GM19035 (cell line): Measurements from ENCODE around the gene SMCO2.

ENCODE experiments used
- ATAC-seq: cut with Tn5 transposase; IDR thresholded peaks from one replicate; pipeline ENCODE4 v1.9.1; 2021; ENCODE audit not compliant: unreplicated experiment

Gene SMCO2

DNA sequence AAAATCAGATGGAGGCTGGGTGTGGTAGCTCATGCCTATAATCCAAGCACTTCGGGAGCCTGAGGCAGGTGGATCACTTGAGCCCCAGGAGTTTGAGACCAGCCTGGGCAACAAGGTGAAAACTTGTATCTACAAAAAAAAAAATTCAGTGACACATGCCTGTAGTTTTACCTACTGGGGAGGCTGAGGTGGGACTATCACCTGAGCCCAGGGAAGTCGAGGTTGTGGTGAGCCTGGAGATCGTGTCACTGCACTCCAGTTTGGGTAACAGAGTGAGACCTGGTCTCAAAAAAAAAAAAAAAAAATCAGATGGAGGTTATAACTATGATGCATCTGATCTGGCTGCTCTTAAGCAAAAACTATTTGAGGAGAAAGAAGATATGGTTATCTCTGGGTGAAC, 50.9 kb downstream of the SMCO2 start:
- ATAC-seq: no peak

DNA sequence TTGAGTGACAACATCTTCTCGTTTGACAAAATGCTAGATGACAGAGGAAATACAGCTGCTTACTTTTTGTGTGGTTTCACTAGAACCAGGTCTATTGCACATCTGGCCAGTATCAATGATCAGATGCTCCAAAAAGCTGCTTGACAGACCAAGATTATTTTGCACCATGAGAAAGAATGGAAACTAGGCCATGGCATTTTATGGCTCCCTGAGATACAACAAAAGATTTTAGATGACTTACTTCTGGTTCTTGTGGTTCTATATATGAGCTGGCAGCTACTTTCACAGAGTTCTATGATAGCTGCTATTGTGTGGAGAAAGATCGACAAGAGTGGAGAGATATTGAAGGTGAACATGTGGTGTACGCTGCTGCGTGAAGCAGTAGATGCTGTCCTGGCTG, 51.6 kb downstream of the SMCO2 start:
- no peak for ATAC-seq

DNA sequence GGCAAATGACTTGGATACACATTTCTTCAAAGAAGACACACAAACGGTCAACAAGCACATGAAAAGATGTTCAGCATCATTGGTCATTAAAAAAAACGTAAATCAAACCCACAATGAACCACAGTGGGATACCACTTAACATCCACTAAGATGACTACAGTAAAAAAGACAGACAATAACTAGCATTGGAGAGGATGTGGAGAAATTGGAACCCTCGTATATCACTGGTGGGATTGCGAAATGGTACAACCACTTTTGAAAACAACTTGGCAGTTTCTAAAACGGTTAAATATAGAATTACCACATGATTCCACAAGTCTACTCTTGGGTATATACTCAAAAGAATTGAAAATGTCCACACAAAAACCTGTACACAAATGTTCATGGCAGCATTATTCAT, 52.2 kb downstream of the SMCO2 start:
- no peak for ATAC-seq

DNA sequence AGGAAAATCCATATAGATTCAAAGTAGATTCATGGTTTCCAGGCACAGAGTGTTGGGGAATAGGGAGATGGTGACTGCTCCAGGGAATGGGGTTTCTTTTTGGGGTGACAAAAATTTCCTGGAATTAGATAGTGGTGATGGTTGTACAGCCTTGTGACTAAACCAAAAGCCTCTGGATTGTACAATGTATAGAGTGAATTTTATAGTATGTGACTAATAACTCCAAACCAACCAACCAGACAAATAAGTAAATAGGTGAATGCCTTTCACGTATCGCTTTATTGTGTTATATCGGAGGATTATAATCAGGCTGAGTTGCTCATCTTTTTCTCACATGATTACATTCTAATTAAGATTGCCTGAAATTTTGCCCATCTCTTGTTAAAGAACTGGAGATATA, 52.8 kb downstream of the SMCO2 start:
- ATAC-seq: no peak

DNA sequence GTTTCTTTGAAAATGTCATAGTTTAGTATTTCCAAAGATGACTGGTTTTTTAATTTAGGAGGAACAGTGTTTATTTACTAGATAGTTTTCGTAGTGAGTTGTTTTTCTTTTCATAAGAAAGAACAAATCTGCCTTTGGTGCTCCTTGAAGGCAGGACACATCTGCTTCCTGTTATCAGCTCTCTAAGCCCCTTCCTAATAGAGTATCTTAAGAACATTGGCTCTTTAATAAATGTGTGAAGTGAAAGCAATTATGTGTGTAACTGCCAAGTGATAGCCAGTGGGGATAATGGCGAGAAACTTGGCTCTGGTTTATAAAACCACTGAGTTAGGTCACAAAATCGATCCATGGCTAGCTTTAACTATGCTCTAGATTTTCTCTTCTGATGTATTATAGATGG, 54.0 kb downstream of the SMCO2 start:
- no peak for ATAC-seq

GRCh38 chr12:27502021-27502435, 55.5 kb downstream of the SMCO2 start:
- ATAC-seq: no peak

DNA sequence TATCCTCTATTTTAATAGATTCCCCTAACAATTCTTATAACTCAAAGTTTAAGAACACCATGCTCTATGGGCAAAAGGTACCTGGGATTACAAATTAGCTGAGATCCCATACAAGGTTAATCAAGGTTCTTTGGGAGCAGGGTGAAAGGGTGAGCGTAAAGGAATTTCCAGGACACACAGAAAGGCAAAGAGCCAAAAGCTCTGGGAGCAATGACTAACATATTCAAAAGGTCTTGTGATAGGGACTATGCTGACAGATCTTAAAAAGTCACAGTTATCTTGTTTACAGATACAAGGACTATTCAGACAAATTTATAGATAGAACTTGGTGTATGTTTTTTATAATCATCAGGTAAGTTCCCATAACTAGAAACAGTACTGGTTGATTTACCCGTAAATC, 58.0 kb downstream of the SMCO2 start:
- ATAC-seq: no peak

DNA sequence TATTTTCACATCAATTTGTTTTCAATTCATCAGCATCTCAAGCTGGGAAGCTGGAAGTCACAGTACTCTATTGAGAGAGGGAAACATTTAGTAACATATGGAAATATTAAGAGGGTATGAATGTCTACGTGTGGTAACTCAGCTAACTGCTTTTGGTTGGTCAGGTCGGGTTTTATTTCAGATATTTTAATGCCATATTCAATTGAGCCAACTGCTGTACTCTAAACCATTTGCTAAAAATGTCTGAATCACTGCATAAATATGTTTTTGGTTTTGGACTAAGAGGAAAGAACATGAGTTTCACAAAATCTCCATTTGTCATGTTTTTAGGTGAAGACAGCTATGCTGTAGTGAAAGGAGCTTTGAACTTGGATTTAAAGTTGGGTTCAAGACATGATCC, 58.6 kb downstream of the SMCO2 start:
- no peak for ATAC-seq

DNA sequence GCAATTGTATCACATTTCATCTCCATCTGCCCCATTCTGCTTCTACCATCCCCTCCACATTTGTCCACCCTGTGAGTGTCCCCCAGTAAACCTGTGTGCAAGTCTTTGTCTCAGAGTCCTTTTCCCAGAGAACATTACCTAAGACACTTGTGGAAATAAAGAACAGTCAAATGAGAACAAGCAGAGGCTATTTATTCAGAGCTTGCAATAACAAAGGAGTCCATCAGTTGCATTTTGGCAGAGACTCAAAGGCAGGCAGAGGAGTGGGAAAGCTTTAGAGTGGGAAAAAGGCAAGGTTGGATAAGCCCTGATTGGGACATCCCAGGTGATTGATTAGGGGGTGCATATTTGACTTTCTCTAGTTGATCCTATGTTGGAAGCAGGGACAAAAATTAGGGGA, 59.2 kb downstream of the SMCO2 start:
- no peak for ATAC-seq

DNA sequence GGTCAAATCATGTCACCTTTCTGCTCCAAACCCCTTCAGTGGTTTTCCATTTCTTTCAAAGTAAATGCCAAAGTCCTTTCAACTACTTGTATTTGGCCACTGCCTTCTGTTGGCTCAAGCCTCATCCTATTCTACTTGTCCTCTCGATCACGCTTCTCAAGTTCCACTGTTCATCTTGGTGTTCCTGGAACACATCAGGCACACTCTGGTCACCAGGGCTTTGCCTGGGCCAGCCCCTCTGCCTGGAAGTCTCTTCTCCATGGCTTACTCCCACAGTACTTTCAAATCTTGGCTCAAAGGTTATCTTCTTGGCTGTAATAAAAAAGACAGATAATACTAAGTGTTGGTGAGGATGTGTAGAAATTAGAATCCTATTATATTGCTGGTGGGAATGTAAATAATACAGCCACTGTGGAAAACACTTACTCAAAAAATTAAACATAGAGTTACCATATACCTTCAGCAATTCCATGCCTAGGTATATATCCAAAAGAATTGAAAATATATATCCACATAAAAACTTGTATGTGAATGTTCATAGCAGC, 60.2 kb downstream of the SMCO2 start:
- ATAC-seq: no peak

DNA sequence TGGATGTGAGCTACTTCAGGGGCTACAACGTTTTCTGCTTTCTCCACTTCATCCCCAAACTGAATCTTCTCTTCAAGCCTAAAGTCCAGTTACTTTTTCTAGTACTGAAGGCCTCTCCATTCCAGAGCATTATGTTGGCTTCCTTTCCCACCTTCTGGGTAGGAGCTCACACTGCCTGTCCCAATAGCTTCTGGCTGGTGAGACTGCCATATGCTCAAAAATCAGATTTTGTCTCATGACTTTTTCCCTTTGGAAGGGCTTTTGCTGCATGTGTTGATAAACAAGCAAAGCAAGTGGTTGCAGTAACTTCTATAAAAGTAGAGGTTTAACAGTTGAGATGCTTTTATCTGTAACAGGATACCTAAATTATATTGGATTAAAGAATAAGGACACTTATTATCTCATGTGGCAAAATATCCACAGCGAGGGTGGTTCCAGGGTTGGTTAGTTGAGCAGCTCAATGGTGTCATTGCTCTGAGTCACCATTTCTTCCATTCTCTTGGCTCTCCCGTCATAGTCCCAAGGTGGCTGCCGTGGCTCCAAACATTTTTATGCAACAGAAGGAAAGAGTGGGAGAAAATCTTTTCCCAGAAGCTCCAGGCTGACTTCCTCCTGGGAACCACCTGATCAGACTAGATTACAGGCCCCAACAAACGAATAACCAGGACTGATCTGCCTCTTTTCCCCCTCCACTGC, 62.3 kb downstream of the SMCO2 start:
- ATAC-seq: no peak

DNA sequence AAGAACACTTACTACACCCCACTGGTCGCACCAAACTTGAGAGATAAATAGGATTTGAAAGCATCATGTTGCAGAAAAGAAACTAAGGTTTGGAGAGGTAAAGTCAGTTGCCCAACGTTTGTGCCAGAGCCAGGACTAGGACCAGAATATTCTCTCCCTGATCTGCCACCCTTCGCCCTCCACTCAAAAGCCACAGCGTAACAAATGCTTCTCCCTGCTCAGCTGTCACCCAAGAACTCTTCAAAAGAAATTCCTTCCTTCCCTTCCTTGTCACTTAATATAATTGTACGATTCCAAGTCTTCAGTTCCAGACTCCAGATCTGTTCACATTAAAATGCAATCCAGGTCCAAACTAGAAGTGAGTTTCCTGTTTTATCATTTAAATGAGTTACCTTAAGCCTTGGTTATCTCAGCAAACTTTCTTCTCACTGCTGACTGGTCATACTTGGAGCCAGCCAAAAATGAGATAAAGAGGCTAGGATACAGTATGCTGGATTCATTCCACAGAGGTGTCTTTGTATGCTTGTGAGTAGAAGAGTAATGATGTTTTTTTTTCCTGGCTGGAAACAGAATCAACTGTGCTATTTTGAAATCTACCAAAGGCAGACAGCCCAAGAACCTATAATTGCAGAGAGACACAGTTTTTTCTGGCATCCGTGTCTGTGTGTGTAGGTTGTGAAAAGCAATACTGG, 64.6 kb downstream of the SMCO2 start:
- no peak for ATAC-seq

GRCh38 chr12:27511723-27512045, 65.1 kb downstream of the SMCO2 start:
- ATAC-seq: no peak

DNA sequence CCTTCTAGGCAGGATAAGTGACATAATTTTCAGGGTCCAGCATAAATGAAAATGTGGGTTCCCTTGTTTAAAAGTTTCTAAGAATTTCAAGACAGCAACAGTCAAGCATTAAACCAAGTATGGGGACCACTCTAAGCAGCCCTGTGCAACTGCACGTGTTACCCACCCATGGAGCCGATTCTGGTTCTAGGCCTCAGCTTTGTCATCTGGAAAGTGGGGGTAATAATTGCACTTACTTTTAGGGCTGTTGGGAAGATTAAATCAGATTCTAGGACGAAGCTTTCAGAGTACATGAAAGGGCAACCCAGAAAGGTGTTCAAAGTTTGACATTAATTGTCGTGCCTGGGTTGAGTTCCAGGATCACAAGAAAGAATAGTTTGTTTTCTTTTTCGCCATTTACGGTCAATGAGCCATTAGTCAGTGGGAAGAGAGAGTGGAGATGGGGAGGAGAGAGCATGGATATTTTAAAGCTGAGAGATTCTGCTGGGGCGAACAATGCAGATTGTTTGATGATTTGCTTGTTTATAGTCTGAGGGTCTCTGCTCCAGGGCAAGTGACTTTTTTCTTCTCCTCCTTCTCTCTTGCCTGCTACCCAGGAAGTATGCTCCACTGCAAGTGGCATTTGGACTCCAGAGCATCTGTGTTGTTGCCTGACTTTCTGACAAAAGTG, 66.8 kb downstream of the SMCO2 start:
- no peak for ATAC-seq

- no peak for ATAC-seq
Observed at GRCh38 chr12:27515671-27516070, 69.1 kb downstream of the SMCO2 start.

DNA sequence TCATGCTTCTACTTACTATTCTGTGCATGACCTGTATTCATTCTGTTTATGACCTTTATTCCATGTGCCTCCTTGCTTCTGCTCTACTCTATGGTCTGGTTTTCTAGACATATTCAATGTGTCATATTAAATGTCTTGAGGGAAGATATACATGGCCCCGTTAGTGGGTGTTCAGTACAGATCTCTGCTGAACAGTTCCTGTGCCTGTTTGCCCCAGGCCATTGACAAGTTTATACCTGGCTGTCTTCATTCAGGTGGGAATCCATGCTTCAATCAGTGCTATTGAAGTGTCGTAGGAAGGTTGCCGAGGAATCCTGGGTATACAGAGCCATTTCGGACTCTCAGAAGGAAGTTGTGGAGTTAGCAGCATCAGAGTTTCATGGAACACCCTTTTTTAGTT, 70.1 kb downstream of the SMCO2 start:
- no peak for ATAC-seq

GRCh38 chr12:27517546-27517945, 71.0 kb downstream of the SMCO2 start:
- ATAC-seq: no peak

DNA sequence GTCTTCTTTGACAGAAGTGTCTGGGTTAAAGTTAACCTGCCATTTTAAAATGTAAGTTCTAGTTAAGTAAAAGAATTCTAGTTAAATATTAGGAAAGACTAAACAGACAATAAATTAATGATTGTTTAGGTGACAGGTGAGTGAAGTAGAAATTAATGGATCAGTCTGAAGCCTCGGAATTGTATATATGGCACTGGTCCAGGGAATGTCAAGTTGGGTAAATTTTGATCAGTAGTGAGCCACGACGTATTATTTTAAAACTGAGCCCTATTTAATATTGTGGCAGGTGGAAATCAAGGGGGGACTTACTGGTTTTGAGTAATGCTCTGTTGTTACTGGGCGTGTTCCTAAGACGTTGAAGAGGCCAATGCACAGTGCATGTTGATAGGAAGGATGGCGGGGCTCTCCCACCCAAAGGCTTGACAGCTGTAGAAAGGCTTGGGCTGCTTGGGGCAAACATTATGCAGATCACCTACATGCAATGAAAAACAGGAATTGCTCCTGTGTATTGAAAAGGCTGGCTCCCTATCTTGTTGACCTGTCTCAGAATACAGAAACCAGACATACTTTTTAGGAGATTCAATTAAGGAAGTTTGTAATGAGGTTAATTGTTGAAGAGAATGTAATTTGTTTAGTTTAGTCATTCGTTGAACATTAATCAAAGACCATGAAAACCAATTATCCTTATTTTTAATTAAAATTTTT, 71.6 kb downstream of the SMCO2 start:
- no peak for ATAC-seq

DNA sequence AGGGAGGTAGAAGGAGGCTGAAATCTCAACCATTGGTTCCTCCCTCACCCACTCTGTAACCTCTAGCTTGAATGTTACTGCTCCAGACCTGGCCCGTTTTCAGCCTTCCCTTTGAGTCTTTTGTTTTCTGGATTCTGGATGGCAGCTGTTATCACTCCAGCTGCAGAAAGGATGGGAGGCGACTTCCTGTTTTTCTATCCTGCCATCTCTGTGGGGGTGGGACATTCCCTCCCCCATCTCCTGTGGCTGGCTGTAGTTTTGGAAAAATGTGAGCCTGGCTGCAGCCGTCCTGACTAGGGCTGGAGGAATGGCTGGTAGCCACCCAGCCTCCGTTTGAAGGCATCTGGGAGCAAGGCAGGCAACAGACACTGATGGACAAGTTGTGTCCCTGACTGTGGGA, 74.5 kb downstream of the SMCO2 start:
- ATAC-seq: no peak

DNA sequence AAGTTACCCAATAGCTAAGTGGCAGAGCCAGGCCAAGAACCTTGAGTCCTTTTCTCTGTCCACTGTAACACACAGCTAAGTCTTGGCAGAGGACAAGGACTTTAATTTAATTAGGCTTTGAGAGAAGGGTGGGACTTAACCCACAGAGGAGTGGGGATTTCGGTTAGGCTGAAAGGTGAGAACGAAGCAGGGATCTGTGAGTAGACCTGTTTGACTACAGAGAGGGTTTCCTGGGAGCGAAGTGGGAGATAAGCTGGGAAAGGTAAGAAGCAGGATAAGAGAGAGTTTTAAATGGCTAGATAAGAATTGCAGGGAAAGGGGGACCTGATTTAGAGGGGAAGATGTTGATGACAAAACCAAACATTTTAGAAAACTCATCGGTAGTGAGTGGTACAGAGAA, 75.4 kb downstream of the SMCO2 start:
- ATAC-seq: no peak

DNA sequence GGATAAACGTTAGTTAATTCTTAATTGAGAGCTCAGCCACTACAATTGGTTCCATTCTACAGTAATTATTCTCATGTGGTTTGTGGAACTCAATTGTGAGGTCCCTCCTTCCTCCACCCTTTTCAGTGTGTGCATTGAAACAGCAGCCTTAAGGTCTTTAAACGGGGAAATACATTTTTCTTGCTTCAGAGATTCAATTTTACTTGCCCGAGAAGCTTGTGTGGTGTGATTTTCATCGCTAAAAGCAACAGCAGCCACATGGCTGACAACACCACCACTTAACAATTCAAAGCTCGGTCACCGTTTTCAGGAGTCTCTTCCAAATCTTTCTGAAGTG, 76.7 kb downstream of the SMCO2 start:
- ATAC-seq: peak; percentile 20
